MM.1S (cell line): Measurements from ENCODE around the gene CHRD.

Source experiments
- DNase-seq: peaks from one replicate; pipeline ENCODE4 v3.0.0-alpha.2; 2015
- H2AFZ ChIP-seq: fragments of 300-600 bp; sonication (generic); 2 replicates; pipeline ENCODE4 v1.6.0; 2016; ENCODE audit warnings: antibody characterized with exemption, low read length
- H3F3A ChIP-seq: fragments of 300-600 bp; sonication (generic); 2 replicates; pipeline ENCODE4 v1.6.1; 2016; ENCODE audit warnings: mild to moderate bottlenecking, antibody characterized with exemption, low read length, moderate library complexity, mixed read lengths; ENCODE audit not compliant: insufficient read depth
- H3K27ac ChIP-seq: fragments of 300-600 bp; sonication (generic); 2 replicates; pipeline ENCODE4 v1.5.1; 2016; ENCODE audit warnings: mild to moderate bottlenecking, low read length
- H3K27me3 ChIP-seq: fragments of 300-600 bp; sonication (generic); replicated peaks from 2 replicates; pipeline ENCODE4 v1.6.0; 2016; ENCODE audit warnings: low read length; ENCODE audit not compliant: insufficient read depth
- H3K36me3 ChIP-seq: fragments of 300-600 bp; sonication (generic); replicated peaks from 2 replicates; pipeline ENCODE4 v1.6.1; 2016; ENCODE audit warnings: mild to moderate bottlenecking, low read length, mixed read lengths; ENCODE audit not compliant: insufficient read depth
- H3K4me1 ChIP-seq: fragments of 300-600 bp; sonication (generic); 2 replicates; pipeline ENCODE4 v1.6.1; 2016; ENCODE audit warnings: low read length, mixed read lengths
- H3K4me2 ChIP-seq: fragments of 300-600 bp; sonication (generic); 2 replicates; pipeline ENCODE4 v1.6.0; 2016; ENCODE audit warnings: low read depth, low read length
- H3K4me3 ChIP-seq: fragments of 300-600 bp; sonication (generic); 2 replicates; pipeline ENCODE4 v1.5.1; 2016; ENCODE audit warnings: low read length, mixed read lengths
- H3K79me2 ChIP-seq: fragments of 300-600 bp; sonication (generic); 2 replicates; pipeline ENCODE4 v1.6.1; 2016; ENCODE audit warnings: mixed run types, low read length, mixed read lengths
- H3K9ac ChIP-seq: fragments of 300-600 bp; sonication (generic); 2 replicates; pipeline ENCODE4 v1.6.1; 2016; ENCODE audit warnings: low read length, mixed read lengths
- H3K9me2 ChIP-seq: fragments of 300-600 bp; sonication (generic); replicated peaks from 2 replicates; pipeline ENCODE4 v1.6.1; 2016; ENCODE audit warnings: mild to moderate bottlenecking, low read length, mixed read lengths; ENCODE audit not compliant: insufficient read depth
- H3K9me3 ChIP-seq: fragments of 300-600 bp; sonication (generic); replicated peaks from 2 replicates; pipeline ENCODE4 v1.6.1; 2016; ENCODE audit warnings: mild to moderate bottlenecking, low read length, mixed read lengths; ENCODE audit not compliant: insufficient read depth
- H4K20me1 ChIP-seq: fragments of 300-600 bp; sonication (generic); 2 replicates; pipeline ENCODE4 v1.6.1; 2016; ENCODE audit warnings: mild to moderate bottlenecking, low read length, moderate library complexity, mixed read lengths; ENCODE audit not compliant: insufficient read depth
- CTCF ChIP-seq: fragments of 300-600 bp; sonication (generic); IDR thresholded peaks from 2 replicates; pipeline ENCODE4 v1.5.1; 2016; ENCODE audit warnings: antibody characterized with exemption, low read length, mixed read lengths
- EZH2 ChIP-seq: fragments of 300-600 bp; sonication (generic); optimal IDR thresholded peaks from 2 replicates; pipeline ENCODE3; 2017; ENCODE audit warnings: low read depth, mild to moderate bottlenecking, antibody characterized with exemption, low read length, mixed read lengths
- EZH2phosphoT487 ChIP-seq: fragments of 300-600 bp; sonication (generic); IDR thresholded peaks from 2 replicates; pipeline ENCODE4 v1.6.1; 2018; ENCODE audit warnings: antibody characterized with exemption, low read length

Gene CHRD

GRCh38 chr3:184389935-184390528, 10.2 kb downstream of the CHRD start:
- no peaks in the 10 kb centered on the region for H3K36me3 ChIP-seq
- H2AFZ ChIP-seq = no peak overlapping the region
- DNase-seq = no peak
- no peaks in the 10 kb centered on the region for H3F3A ChIP-seq
- no peak overlapping the region for H3K9ac ChIP-seq
- H3K27me3 ChIP-seq = peaks cover 37% of the 10 kb centered on the region
- no peak overlapping the region for H3K4me3 ChIP-seq
- H3K79me2 ChIP-seq = no peaks in the 10 kb centered on the region
- no peak overlapping the region for H3K4me2 ChIP-seq
- no peak overlapping the region for H3K27ac ChIP-seq
- H3K9me3 ChIP-seq = no peaks in the 10 kb centered on the region
- no peaks in the 10 kb centered on the region for H3K9me2 ChIP-seq
- no peaks in the 10 kb centered on the region for H3K4me1 ChIP-seq
- TF ChIP-seq CTCF (no peak), EZH2phosphoT487 (no peak), EZH2 (no peak)
- no peaks in the 10 kb centered on the region for H4K20me1 ChIP-seq

GRCh38 chr3:184391266-184391665, 11.4 kb downstream of the CHRD start:
- Histone ChIP-seq H3K4me1 (no peaks in the 10 kb centered on the region), H3K9me3 (no peaks in the 10 kb centered on the region)
- TF ChIP-seq EZH2 (no peak), EZH2phosphoT487 (no peak), CTCF (no peak)

GRCh38 chr3:184395320-184395660, 15.4 kb downstream of the CHRD start:
- Histone ChIP-seq H3K9me2 (no peaks in the 10 kb centered on the region), H3K9ac (no peak overlapping the region), H3K27ac (no peak overlapping the region), H3K4me3 (no peak overlapping the region), H3K4me2 (no peak overlapping the region), H3K9me3 (no peaks in the 10 kb centered on the region), H2AFZ (no peak overlapping the region), H3K79me2 (no peaks in the 10 kb centered on the region), H3F3A (no peaks in the 10 kb centered on the region), H3K36me3 (no peaks in the 10 kb centered on the region), H3K27me3 (peaks cover 11% of the 10 kb centered on the region; the same call in 1 of the 2 replicates), H4K20me1 (no peaks in the 10 kb centered on the region), H3K4me1 (no peaks in the 10 kb centered on the region)
- DNase-seq = no peak
- no peak for TF ChIP-seq EZH2phosphoT487
- no peak for TF ChIP-seq CTCF
- no peak for TF ChIP-seq EZH2

More at GRCh38 chr3:184391266-184391665, 11.4 kb downstream of the CHRD start:
- Histone ChIP-seq H3K9me2 (no peaks in the 10 kb centered on the region), H3K4me3 (no peak overlapping the region), H3K27ac (no peak overlapping the region), H3K4me2 (no peak overlapping the region), H3K27me3 (peaks cover 30% of the 10 kb centered on the region), H3F3A (no peaks in the 10 kb centered on the region), H4K20me1 (no peaks in the 10 kb centered on the region), H3K79me2 (no peaks in the 10 kb centered on the region), H2AFZ (no peak overlapping the region), H3K9ac (no peak overlapping the region), H3K36me3 (no peaks in the 10 kb centered on the region)
- DNase-seq = no peak
